H9 (cell line): ENCODE measurements around the gene ALOX5. TPM values are rescaled to one million over a fixed set of nuclear protein-coding genes. Genes with fewer than 3 reads are reported as not detected.

Source experiments
- DNase-seq: peaks from one replicate; pipeline ENCODE4 v3.0.0-alpha.2; 2017
- H2AFZ ChIP-seq: one replicate; pipeline ENCODE4 v1.6.1; 2013; ENCODE audit warnings: mild to moderate bottlenecking, low read length, control low read depth, moderate library complexity
- H2AK5ac ChIP-seq: 2 replicates; pipeline ENCODE4 v1.6.1; 2013; ENCODE audit warnings: low read length, control low read depth, mixed read lengths; ENCODE audit not compliant: insufficient read length
- H2BK120ac ChIP-seq: one replicate; pipeline ENCODE4 v1.6.1; 2013; ENCODE audit warnings: low read depth, mild to moderate bottlenecking, low read length, control low read depth, inconsistent platforms; ENCODE audit not compliant: poor library complexity, severe bottlenecking
- H2BK12ac ChIP-seq: 2 replicates; pipeline ENCODE4 v1.6.1; 2013; ENCODE audit warnings: low read length, control low read depth, mixed read lengths, low read depth; ENCODE audit not compliant: insufficient read length
- H2BK15ac ChIP-seq: 2 replicates; pipeline ENCODE4 v1.6.1; 2013; ENCODE audit warnings: low read depth, low read length, control low read depth
- H2BK20ac ChIP-seq: one replicate; pipeline ENCODE4 v1.6.1; 2013; ENCODE audit warnings: low read depth, mild to moderate bottlenecking, low read length, control low read depth, inconsistent platforms; ENCODE audit not compliant: poor library complexity, severe bottlenecking
- H2BK5ac ChIP-seq: 2 replicates; pipeline ENCODE4 v1.6.1; 2013; ENCODE audit warnings: low read length, control low read depth, mixed read lengths; ENCODE audit not compliant: insufficient read length
- H3K14ac ChIP-seq: 2 replicates; pipeline ENCODE4 v1.6.1; 2013; ENCODE audit warnings: low read length, control low read depth; ENCODE audit not compliant: insufficient read depth
- H3K18ac ChIP-seq: 2 replicates; pipeline ENCODE4 v1.6.1; 2013; ENCODE audit warnings: low read depth, mild to moderate bottlenecking, mixed read lengths, low read length, control low read depth; ENCODE audit not compliant: insufficient read length
- H3K23ac ChIP-seq: 2 replicates; pipeline ENCODE4 v1.6.1; 2013; ENCODE audit warnings: low read length, control low read depth, mixed read lengths, low read depth; ENCODE audit not compliant: insufficient read length
- H3K23me2 ChIP-seq: 2 replicates; pipeline ENCODE4 v1.6.1; 2013; ENCODE audit warnings: low read depth, mild to moderate bottlenecking, mixed read lengths, low read length, control low read depth; ENCODE audit not compliant: insufficient read length, poor library complexity, severe bottlenecking
- H3K27ac ChIP-seq: 2 replicates; pipeline ENCODE4 v1.5.1; 2013; ENCODE audit warnings: low read length, control low read depth, mixed read lengths, low read depth; ENCODE audit not compliant: insufficient read length
- H3K27me3 ChIP-seq: 2 replicates; pipeline ENCODE4 v1.6.1; 2013; ENCODE audit warnings: low read length, control low read depth, inconsistent platforms; ENCODE audit not compliant: insufficient read depth
- H3K4ac ChIP-seq: 2 replicates; pipeline ENCODE4 v1.6.1; 2013; ENCODE audit warnings: low read depth, mild to moderate bottlenecking, control low read depth, inconsistent platforms, low read length, moderate library complexity
- H3K4me1 ChIP-seq: 2 replicates; pipeline ENCODE4 v1.6.1; 2013; ENCODE audit warnings: low read length, control low read depth, inconsistent platforms; ENCODE audit not compliant: insufficient read depth
- H3K4me2 ChIP-seq: 2 replicates; pipeline ENCODE4 v1.6.1; 2013; ENCODE audit warnings: low read length, control low read depth, mixed read lengths; ENCODE audit not compliant: insufficient read length, insufficient read depth
- H3K56ac ChIP-seq: 2 replicates; pipeline ENCODE4 v1.6.1; 2013; ENCODE audit warnings: low read depth, mild to moderate bottlenecking, mixed read lengths, low read length, control low read depth; ENCODE audit not compliant: insufficient read length
- H3K79me1 ChIP-seq: 2 replicates; pipeline ENCODE4 v1.6.1; 2013; ENCODE audit warnings: low read depth, mild to moderate bottlenecking, moderate library complexity, low read length, control low read depth, inconsistent platforms; ENCODE audit not compliant: insufficient read depth, poor library complexity, severe bottlenecking
- H3K79me2 ChIP-seq: 2 replicates; pipeline ENCODE4 v1.6.1; 2013; ENCODE audit warnings: low read length, control low read depth, inconsistent platforms; ENCODE audit not compliant: insufficient read depth
- H3K9ac ChIP-seq: 2 replicates; pipeline ENCODE4 v1.6.1; 2013; ENCODE audit warnings: low read length, control low read depth, mixed read lengths; ENCODE audit not compliant: insufficient read length; ENCODE audit errors: extremely low read depth
- H3K9me3 ChIP-seq: one replicate; pipeline ENCODE4 v1.6.1; 2013; ENCODE audit warnings: low read depth, low read length, inconsistent platforms; ENCODE audit not compliant: control insufficient read depth
- H3T11ph ChIP-seq: one replicate; pipeline ENCODE4 v1.6.1; 2013; ENCODE audit warnings: mild to moderate bottlenecking, low read length, control low read depth, inconsistent platforms
- H4K20me1 ChIP-seq: one replicate; pipeline ENCODE4 v1.6.1; 2013; ENCODE audit not compliant: control insufficient read depth, insufficient read length, insufficient read depth
- H4K5ac ChIP-seq: 2 replicates; pipeline ENCODE4 v1.6.1; 2013; ENCODE audit warnings: low read depth, mild to moderate bottlenecking, mixed read lengths, low read length, control low read depth; ENCODE audit not compliant: insufficient read length
- H4K8ac ChIP-seq: replicated peaks from 2 replicates; pipeline ENCODE4 v1.6.1; 2013; ENCODE audit warnings: low read length, control low read depth, mixed read lengths, low read depth; ENCODE audit not compliant: insufficient read length
- H4K91ac ChIP-seq: 2 replicates; pipeline ENCODE4 v1.6.1; 2013; ENCODE audit warnings: low read depth, mild to moderate bottlenecking, moderate library complexity, mixed read lengths, low read length, control low read depth; ENCODE audit not compliant: insufficient read length
- H3K27ac Mint-ChIP-seq, 3 experiments: 2 replicates in 2 of 3; 3 replicates in 1 of 3; pipeline ENCODE4 v1.8.0; 2020 to 2021; ENCODE audit warnings: mixed read lengths in 3 of 3, mild to moderate bottlenecking in 1 of 3, moderate library complexity in 1 of 3
- H3K27me3 Mint-ChIP-seq: 2 replicates; pipeline ENCODE4 v1.8.0; 2021; ENCODE audit warnings: low read depth, mild to moderate bottlenecking, moderate library complexity, mixed read lengths
- H3K36me3 Mint-ChIP-seq, 3 experiments: 2 replicates in 2 of 3; 3 replicates in 1 of 3; pipeline ENCODE4 v1.8.0; 2020 to 2021; ENCODE audit warnings: low read depth in 3 of 3, mixed read lengths in 3 of 3; ENCODE audit not compliant: insufficient read depth in 1 of 3
- H3K4me1 Mint-ChIP-seq, 2 experiments: 2 replicates each; pipeline ENCODE4 v1.8.0; 2020; ENCODE audit warnings: mixed read lengths in 2 of 2
- H3K4me3 Mint-ChIP-seq, 2 experiments: 2 replicates in 1 of 2; 3 replicates in 1 of 2; pipeline ENCODE4 v1.8.0; 2020 to 2021; ENCODE audit warnings: mild to moderate bottlenecking in 2 of 2, mixed read lengths in 2 of 2, moderate library complexity in 1 of 2
- H3K9me3 Mint-ChIP-seq, 2 experiments: 2 replicates in 1 of 2; 3 replicates in 1 of 2; pipeline ENCODE4 v1.8.0; 2020; ENCODE audit warnings: mild to moderate bottlenecking in 2 of 2, mixed read lengths in 2 of 2, moderate library complexity in 1 of 2
- WGBS: extraction: QIAGEN DNeasy Blood & Tissue Kit; methylation state at CpG from one replicate; pipeline ENCODE4 v1.1.7; 2013; ENCODE audit warnings: missing lambda C conversion rate, low lambda C conversion rate, mixed read lengths; ENCODE audit not compliant: insufficient read length; ENCODE audit errors: extremely low coverage; 5-methylcytosine and 5-hydroxymethylcytosine counted together
- total RNA-seq: library from RNA; stranded (reverse); gene quantifications from 2 replicates; pipeline ENCODE4 v1.2.1, GENCODE V29; 2021
- TF ChIP-seq, protein P1 (sequence below): fragments of 200-600 bp; sonication (generic); conservative IDR thresholded peaks from 3 replicates; pipeline ENCODE4 v1.8.0; 2021; ENCODE audit warnings: antibody characterized with exemption, mild to moderate bottlenecking

The ALOX5 gene
- total RNA-seq, 1 experiment from 2014 or later = 3.7 TPM

DNA sequence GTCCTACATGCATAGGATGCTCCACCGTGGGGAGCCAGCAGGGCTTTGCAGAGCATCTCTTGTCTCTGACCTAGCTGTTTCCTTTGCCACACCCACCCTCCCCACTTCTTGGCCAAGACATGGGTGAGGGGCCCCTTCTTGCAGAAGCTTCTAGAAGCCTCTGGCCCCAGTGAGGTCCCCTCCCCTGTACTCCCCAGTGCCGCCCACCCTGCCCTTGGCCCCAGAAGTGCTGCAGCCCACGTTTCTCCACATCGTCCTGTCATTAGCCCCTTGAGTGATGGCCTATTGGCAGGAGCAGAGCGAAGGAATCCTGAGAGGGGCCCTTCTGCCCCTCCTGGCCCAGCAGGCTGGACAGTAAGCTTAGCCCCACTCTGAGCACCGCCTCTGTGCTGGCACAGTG is 43.7 kb downstream of the ALOX5 start:
- H2BK15ac ChIP-seq = no peak overlapping the region
- Mint-ChIP-seq H3K9me3 (peaks cover 3 to 8% of the 10 kb centered on the region in 2 experiments; a peak in 3 of 5 replicates), H3K4me1 (peaks cover 14 to 18% of the 10 kb centered on the region in 2 experiments), H3K4me3 (peak overlapping the region in 1 of 2 experiments; percentile 55; a peak in 1 of 5 replicates), H3K27me3 (peaks cover 24% of the 10 kb centered on the region), H3K36me3 (peaks cover 0 to 4% (median 2%) of the 10 kb centered on the region in 3 experiments; a peak in 2 of 7 replicates), H3K27ac (no peak overlapping the region)
- no peak overlapping the region for H4K8ac ChIP-seq
- no peak overlapping the region for H3T11ph ChIP-seq
- no peak overlapping the region for H3K27ac ChIP-seq
- no peaks in the 10 kb centered on the region for H3K9me3 ChIP-seq
- H2BK120ac ChIP-seq = no peak overlapping the region
- H2BK20ac ChIP-seq = no peak overlapping the region
- no peak overlapping the region for H2BK12ac ChIP-seq
- TF ChIP-seq, protein P1, sequence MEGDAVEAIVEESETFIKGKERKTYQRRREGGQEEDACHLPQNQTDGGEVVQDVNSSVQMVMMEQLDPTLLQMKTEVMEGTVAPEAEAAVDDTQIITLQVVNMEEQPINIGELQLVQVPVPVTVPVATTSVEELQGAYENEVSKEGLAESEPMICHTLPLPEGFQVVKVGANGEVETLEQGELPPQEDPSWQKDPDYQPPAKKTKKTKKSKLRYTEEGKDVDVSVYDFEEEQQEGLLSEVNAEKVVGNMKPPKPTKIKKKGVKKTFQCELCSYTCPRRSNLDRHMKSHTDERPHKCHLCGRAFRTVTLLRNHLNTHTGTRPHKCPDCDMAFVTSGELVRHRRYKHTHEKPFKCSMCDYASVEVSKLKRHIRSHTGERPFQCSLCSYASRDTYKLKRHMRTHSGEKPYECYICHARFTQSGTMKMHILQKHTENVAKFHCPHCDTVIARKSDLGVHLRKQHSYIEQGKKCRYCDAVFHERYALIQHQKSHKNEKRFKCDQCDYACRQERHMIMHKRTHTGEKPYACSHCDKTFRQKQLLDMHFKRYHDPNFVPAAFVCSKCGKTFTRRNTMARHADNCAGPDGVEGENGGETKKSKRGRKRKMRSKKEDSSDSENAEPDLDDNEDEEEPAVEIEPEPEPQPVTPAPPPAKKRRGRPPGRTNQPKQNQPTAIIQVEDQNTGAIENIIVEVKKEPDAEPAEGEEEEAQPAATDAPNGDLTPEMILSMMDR = no peak
- no peaks in the 10 kb centered on the region; the same call in 1 of the 2 replicates for H3K4me1 ChIP-seq
- H3K79me2 ChIP-seq = no peaks in the 10 kb centered on the region
- H3K23me2 ChIP-seq = peaks cover 14% of the 10 kb centered on the region
- no peak overlapping the region for H2BK5ac ChIP-seq
- no peak overlapping the region for H3K4ac ChIP-seq
- no peak overlapping the region for H3K9ac ChIP-seq
- H4K91ac ChIP-seq = no peak overlapping the region
- H3K56ac ChIP-seq = no peak overlapping the region
- H4K20me1 ChIP-seq = no peaks in the 10 kb centered on the region
- no peak overlapping the region for H2AK5ac ChIP-seq
- no CpG with 5 or more reads among the region's 6 CpGs for WGBS
- H3K27me3 ChIP-seq = no peaks in the 10 kb centered on the region; the same call in 1 of the 2 replicates
- no peak overlapping the region for H3K18ac ChIP-seq
- no peak for DNase-seq
- no peak overlapping the region for H3K14ac ChIP-seq
- H3K79me1 ChIP-seq = no peaks in the 10 kb centered on the region
- no peak overlapping the region for H2AFZ ChIP-seq
- H3K23ac ChIP-seq = no peak overlapping the region
- H4K5ac ChIP-seq = no peak overlapping the region
- H3K4me2 ChIP-seq = no peak overlapping the region
